GM10266 (cell line): Measurements from ENCODE around the gene NNT.
"Not testable (repeated sequence)": the region's sequence is repeated elsewhere in the genome, so short reads cannot be mapped to it uniquely, and the experiment has no call there.

ENCODE experiments used
- DNase-seq: peaks from one replicate; pipeline ENCODE4 v3.0.0; 2012; ENCODE audit errors: extremely low spot score
- CTCF ChIP-seq: IDR thresholded peaks from 2 replicates; pipeline ENCODE4 v1.5.1; 2012; ENCODE audit warnings: mild to moderate bottlenecking, low read depth; ENCODE audit not compliant: control insufficient read depth, insufficient read depth; ENCODE audit errors: missing control alignments

The NNT gene

GRCh38 chr5:43602461-43603343 lies at the start of gene NNT:
Gene NNT (plus strand): TSS chr5:43603180. CDS start chr5:43609196, 6,016 bp downstream.
- TF ChIP-seq CTCF = no peak
- peak; percentile 83 for DNase-seq

GRCh38 chr5:43553381-43553780 lies 49.6 kb upstream of the NNT start:
- TF ChIP-seq CTCF = no peak
- no peak for DNase-seq

GRCh38 chr5:43554497-43554896 lies 48.5 kb upstream of the NNT start:
- DNase-seq = no peak

GRCh38 chr5:43555895-43556606 lies 46.9 kb upstream of the NNT start:
- DNase-seq = peak; percentile 56
- no peak for TF ChIP-seq CTCF

More at GRCh38 chr5:43554497-43554896, 48.5 kb upstream of the NNT start:
- no peak for TF ChIP-seq CTCF

GRCh38 chr5:43556607-43556856 lies 46.4 kb upstream of the NNT start:
- DNase-seq = not testable (repeated sequence)

- TF ChIP-seq CTCF = peak; percentile 83
- DNase-seq = peak; percentile 95
Observed at GRCh38 chr5:43556857-43557542, 46.0 kb upstream of the NNT start, which contains the start of gene PAIP1. Gene PAIP1 (minus strand): TSS chr5:43557077. CDS start chr5:43556846, 231 bp downstream.

- TF ChIP-seq CTCF = no peak
Observed at GRCh38 chr5:43560128-43560527, 42.9 kb upstream of the NNT start.

More at GRCh38 chr5:43560128-43560527, 42.9 kb upstream of the NNT start:
- DNase-seq = no peak
